ENCODE data around the gene TPI1. TPM values are rescaled to one million over a fixed set of nuclear protein-coding genes. Genes with fewer than 3 reads are reported as not detected.

The TPI1 gene
- polyA plus RNA-seq, 3 donors: 446 to 839 (median 764) TPM

- TF ChIP-seq CTCF (IDR thresholded peaks at IDR 0.05): peak; percentile 94
- peak overlapping the region; percentile 62 to 92 (median 87) for H3K4me3 ChIP-seq (replicated peaks in 1 of 3; ENCODE audit: low read depth in 2 of 3, low read length in 3 of 3)
- H3K4me1 ChIP-seq (ENCODE audit: control insufficient read depth in 1 of 2, insufficient read depth in 2 of 2, low read length in 2 of 2): peaks cover 39 to 65% of the 10 kb centered on the region in 2 donors
Observed at GRCh38 chr12:6872073-6873048, 5.0 kb downstream of the TPI1 start.

More at GRCh38 chr12:6872073-6873048, 5.0 kb downstream of the TPI1 start:
- peak overlapping the region; percentile 54 to 95 for H3K27ac ChIP-seq (ENCODE audit: low read depth in 1 of 2, low read length in 2 of 2)
- peaks cover 61% of the 10 kb centered on the region for H3K79me2 ChIP-seq (ENCODE audit: insufficient read depth, low read length)
- Mint-ChIP-seq H3K4me1 (peaks cover 60% of the 10 kb centered on the region), H3K4me3 (peak overlapping the region; percentile 87 to 92), H3K9me3 (no peaks in the 10 kb centered on the region), H3K27me3 (ENCODE audit: low read depth in 3 of 3) (peaks cover 0 to 3% (median 0%) of the 10 kb centered on the region in 3 donors), H3K36me3 (peaks cover 33 to 47% of the 10 kb centered on the region in 2 donors), H3K27ac (peak overlapping the region; percentile 80 to 94 (median 84))
- peak overlapping the region; percentile 96 for H3K4me2 ChIP-seq (replicated peaks; ENCODE audit: extremely low read depth, low read length, poor library complexity, severe bottlenecking)
- DNase-seq: peak; percentile 71
- H3K36me3 ChIP-seq (replicated peaks in 1 of 2; ENCODE audit: control insufficient read depth in 1 of 2, insufficient read depth in 2 of 2, low read length in 2 of 2): peaks cover 18 to 26% of the 10 kb centered on the region in 2 donors
- no peaks in the 10 kb centered on the region for H3K9me3 ChIP-seq (replicated peaks in 1 of 2; ENCODE audit: control insufficient read depth in 1 of 2, insufficient read depth in 1 of 2, low read length in 2 of 2)
- H4K20me1 ChIP-seq (ENCODE audit: insufficient read depth, low read length): peaks cover 55% of the 10 kb centered on the region
- intact Hi-C loops (cut with micrococcal nuclease): loop anchor here (1.0 to 5.0 kb wide), 6 partner anchors 18 to 90 kb away; partner anchors contain the start of genes C12orf57 (in 1 of the 2), LRRC23 (in 1 of the 2) and RNU7-1 (in 1 of the 2)
- peak overlapping the region; percentile 90 for H2AFZ ChIP-seq (ENCODE audit: insufficient read depth, low read depth, low read length, poor library complexity, severe bottlenecking)
- no peaks in the 10 kb centered on the region for H3K27me3 ChIP-seq (ENCODE audit: control insufficient read depth in 2 of 2, insufficient read depth in 2 of 2, low read length in 2 of 2)
- 1% methylated on average over 35 of the region's 40 CpGs for WGBS (ENCODE audit: insufficient coverage)
- peak overlapping the region; percentile 81 for H3K9ac ChIP-seq (ENCODE audit: insufficient read depth, low read length, poor library complexity, severe bottlenecking)

Measured in CD14-positive monocyte (primary cell).